ENCODE results near the gene CR2. TPM values are rescaled to one million over a fixed set of nuclear protein-coding genes. Genes with fewer than 3 reads are reported as not detected.
"Not testable (repeated sequence)": the region's sequence is repeated elsewhere in the genome, so short reads cannot be mapped to it uniquely, and the experiment has no call there.

Gene CR2
- total and polyA plus RNA-seq, 4 donors: 0.11 to 0.22 (median 0.20) TPM

DNA sequence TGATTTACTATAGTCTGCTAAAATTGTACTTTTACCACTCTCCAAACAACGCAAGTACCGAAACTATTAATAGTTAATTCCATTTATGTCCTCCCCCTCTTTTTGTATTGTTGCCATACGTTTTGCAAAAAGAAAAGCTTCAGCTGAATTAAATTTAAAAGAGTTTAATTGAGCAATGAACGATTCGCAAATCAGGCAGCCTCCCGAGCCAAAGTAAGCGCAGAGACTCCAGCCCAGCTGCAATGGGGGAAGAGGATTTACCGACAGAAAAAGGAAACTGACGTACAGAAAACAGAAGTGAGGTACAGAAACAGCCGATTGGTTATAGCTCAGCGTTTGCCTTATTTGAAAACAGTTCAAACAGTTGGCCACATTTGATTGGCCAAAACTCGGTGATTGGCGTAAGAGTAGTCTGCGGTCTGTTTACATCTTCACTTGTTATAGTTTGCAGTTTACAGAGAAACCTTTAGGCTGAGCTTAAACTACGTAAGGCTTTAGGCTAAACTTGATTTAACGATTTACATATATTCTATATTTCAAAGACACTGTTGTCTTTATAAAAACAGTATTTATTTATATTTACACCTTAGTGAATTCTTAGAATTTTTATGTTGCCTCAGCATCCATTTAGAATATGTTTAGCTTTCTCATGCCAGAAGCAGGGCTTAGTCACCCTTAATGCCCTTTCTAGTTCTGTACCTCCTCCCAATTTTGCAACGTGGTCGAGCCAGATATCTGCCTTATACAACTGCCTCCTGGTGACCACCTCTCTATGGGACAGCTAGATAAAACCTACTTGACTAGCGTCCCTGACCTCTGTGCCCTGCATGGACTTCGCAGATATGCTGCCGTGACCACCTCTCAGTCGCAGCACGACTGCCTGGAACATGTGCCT, 65.6 kb downstream of the CR2 start:
- no peaks in the 10 kb centered on the region for H3K27me3 ChIP-seq (ENCODE audit: control insufficient read depth, insufficient read depth, low read length)
- H3K27ac ChIP-seq (ENCODE audit: low read depth, low read length): no peak overlapping the region
- WGBS (ENCODE audit: insufficient coverage): 74% methylated on average over 16 of the region's 23 CpGs
- no peak overlapping the region for H3K4me3 ChIP-seq (ENCODE audit: low read depth, low read length)
- peak in 1 of 6 donors; percentile 11 for DNase-seq (ENCODE audit: low read depth in 4 of 6, low spot score in 6 of 6)
- no peaks in the 10 kb centered on the region for H3K36me3 ChIP-seq (ENCODE audit: control insufficient read depth, insufficient read depth, low read length)
- H3K4me1 ChIP-seq (ENCODE audit: control insufficient read depth, insufficient read depth, low read length): no peaks in the 10 kb centered on the region
- H3K9me3 ChIP-seq (ENCODE audit: control insufficient read depth, insufficient read depth, low read length): no peaks in the 10 kb centered on the region

DNA sequence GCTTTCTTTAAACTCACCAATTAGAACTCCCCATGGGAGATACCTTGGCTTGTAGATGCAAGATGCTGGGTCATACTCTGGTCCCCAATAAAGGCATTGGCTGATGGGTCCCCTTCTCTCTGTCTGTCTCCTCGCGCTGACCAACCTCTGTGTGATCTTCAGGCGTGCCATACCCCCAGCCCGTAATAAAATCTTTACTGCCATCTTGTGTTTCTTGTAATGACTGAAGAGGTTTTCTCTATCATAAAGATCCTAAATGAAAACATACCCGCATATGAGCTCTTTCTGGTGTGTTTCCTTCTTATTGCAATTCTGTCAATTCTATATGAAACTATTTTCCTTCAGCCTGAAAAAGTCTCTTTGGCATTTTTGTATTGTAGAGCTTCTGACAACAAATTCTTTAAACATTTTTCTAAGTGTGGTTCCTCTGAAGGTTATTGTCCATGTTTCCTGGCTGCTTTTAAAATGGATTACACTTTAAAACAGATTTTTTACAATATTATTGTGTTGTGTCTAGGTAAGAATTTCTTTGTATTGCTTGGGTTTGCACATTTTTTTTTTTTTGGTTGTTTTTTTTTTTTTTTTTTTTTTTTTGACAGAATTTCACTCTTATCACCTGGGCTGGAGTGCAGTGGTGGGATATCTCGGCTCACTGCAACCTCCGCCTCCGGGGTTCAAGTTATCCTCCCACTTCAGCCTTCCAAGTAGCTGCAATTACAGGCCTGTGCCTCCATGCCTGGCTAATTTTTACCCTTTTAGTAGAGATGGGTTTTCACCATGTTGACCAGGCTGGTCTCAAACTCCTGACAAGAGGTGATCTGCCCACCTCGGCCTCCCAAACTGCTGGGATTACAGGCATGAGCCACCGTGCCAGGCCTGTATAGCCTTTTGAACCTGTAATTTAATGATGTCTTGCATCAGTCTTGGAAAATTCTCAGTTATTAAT, 66.5 kb downstream of the CR2 start:
- not testable (repeated sequence) for H3K27me3 ChIP-seq (ENCODE audit: control insufficient read depth, insufficient read depth, low read length); H3K4me1 ChIP-seq (ENCODE audit: control insufficient read depth, insufficient read depth, low read length); DNase-seq (ENCODE audit: low read depth in 4 of 6, low spot score in 6 of 6); H3K36me3 ChIP-seq (ENCODE audit: control insufficient read depth, insufficient read depth, low read length); H3K4me3 ChIP-seq (ENCODE audit: low read depth, low read length); H3K9me3 ChIP-seq (ENCODE audit: control insufficient read depth, insufficient read depth, low read length); H3K27ac ChIP-seq (ENCODE audit: low read depth, low read length)
- 100% methylated on average over 1 of the region's 10 CpGs for whole genome bisulfite sequencing (ENCODE audit: insufficient coverage)

DNA sequence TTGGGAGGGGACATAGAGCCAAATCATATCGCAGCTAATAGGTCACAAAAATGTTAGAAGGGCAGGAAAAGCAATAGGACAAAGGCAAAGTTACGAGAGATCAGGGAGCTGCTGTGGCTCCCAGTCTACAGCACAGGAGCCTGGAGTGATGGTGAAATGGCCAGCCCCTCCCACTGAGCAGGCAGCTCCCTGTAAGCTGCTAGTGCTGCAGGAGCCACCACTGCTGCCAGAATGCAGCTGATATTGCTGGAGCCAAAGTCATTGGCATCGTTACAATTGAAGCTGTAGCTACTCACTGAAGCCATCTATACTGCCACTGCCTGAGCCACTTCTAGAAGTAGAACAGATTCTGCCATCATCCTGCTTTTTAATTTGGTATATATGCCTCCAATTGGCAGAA, 71.1 kb downstream of the CR2 start:
- not testable (repeated sequence) for DNase-seq (ENCODE audit: low read depth in 4 of 6, low spot score in 6 of 6); H3K36me3 ChIP-seq (ENCODE audit: control insufficient read depth, insufficient read depth, low read length); H3K27ac ChIP-seq (ENCODE audit: low read depth, low read length); H3K9me3 ChIP-seq (ENCODE audit: control insufficient read depth, insufficient read depth, low read length); H3K4me1 ChIP-seq (ENCODE audit: control insufficient read depth, insufficient read depth, low read length); H3K4me3 ChIP-seq (ENCODE audit: low read depth, low read length); H3K27me3 ChIP-seq (ENCODE audit: control insufficient read depth, insufficient read depth, low read length)
- WGBS (ENCODE audit: insufficient coverage): no CpG with 5 or more reads among the region's 3 CpGs

DNA sequence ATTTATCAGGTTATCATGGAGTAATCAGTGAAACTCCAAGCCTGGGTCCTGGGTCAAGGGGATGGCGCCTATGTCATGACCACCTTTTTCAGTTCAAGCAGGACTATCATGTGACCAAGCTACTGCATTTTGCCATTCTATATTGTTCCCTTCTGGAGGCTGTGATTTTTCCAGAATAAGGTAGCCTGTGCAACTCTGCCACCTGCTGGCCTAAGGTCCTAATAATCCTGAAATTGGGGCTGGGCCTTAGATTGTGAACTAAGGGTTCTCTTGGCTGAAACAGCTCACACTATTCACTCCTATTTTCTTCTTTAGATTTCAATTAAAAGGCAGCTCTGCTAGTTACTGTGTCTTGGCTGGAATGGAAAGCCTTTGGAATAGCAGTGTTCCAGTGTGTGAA, 74.3 kb downstream of the CR2 start:
- H3K4me1 ChIP-seq (ENCODE audit: control insufficient read depth, insufficient read depth, low read length); H3K27ac ChIP-seq (ENCODE audit: low read depth, low read length); H3K9me3 ChIP-seq (ENCODE audit: control insufficient read depth, insufficient read depth, low read length); H3K36me3 ChIP-seq (ENCODE audit: control insufficient read depth, insufficient read depth, low read length); DNase-seq (ENCODE audit: low read depth in 4 of 6, low spot score in 6 of 6); H3K4me3 ChIP-seq (ENCODE audit: low read depth, low read length); H3K27me3 ChIP-seq (ENCODE audit: control insufficient read depth, insufficient read depth, low read length): not testable (repeated sequence)
- WGBS (ENCODE audit: insufficient coverage): no CpG with 5 or more reads among the region's 1 CpG

DNA sequence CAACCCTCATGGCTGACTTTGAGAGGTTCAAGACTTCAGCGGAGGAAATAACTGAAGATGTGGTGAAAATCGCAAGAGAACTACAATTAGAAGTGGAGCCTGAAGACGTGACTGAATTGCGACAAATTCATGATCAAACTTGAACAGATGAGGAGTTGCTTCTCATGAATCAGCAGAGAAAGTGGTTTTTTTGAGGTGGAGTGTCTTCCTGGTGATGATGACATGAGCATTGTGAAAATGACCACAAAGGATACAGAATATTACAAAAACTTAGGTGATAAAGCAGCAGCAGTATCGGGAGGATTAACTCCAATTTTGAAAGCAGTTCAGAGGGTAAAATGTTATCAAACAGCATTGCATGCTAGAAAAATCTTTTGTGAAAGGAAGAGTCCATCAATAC, 82.1 kb downstream of the CR2 start:
- WGBS (ENCODE audit: insufficient coverage): no CpG with 5 or more reads among the region's 5 CpGs
- DNase-seq (ENCODE audit: low read depth in 4 of 6, low spot score in 6 of 6): not testable (repeated sequence)

More for the DNA sequence above, 82.1 kb downstream of the CR2 start:
- H3K27me3 ChIP-seq (ENCODE audit: control insufficient read depth, insufficient read depth, low read length); H3K36me3 ChIP-seq (ENCODE audit: control insufficient read depth, insufficient read depth, low read length); H3K27ac ChIP-seq (ENCODE audit: low read depth, low read length); H3K4me3 ChIP-seq (ENCODE audit: low read depth, low read length); H3K9me3 ChIP-seq (ENCODE audit: control insufficient read depth, insufficient read depth, low read length); H3K4me1 ChIP-seq (ENCODE audit: control insufficient read depth, insufficient read depth, low read length): not testable (repeated sequence)

Other genes with a start within 250 kb of the CR2 start
- gene CD55, start 132.7 kb upstream of the CR2 start, total RNA-seq: 10 to 100 TPM; 29.9 to 32.4 TPM
- gene CD55, start 132.7 kb upstream of the CR2 start, polyA plus RNA-seq (ENCODE audit: insufficient read length in 2 of 2): 10 to 100 TPM; 11.3 to 14.3 TPM
- gene CR1, start 41.8 kb downstream of the CR2 start, total RNA-seq: 1 to 10 TPM; 1.2 to 4.0 TPM
- gene CR1, start 41.8 kb downstream of the CR2 start, polyA plus RNA-seq (ENCODE audit: insufficient read length in 2 of 2): under 1 TPM; 0.22 to 0.23 TPM
- gene CR1L, start 190.8 kb downstream of the CR2 start, total RNA-seq: 1 to 10 TPM in 1 of 2 donors, under 1 TPM in 1; 0.50 to 2.0 TPM
- gene CR1L, start 190.8 kb downstream of the CR2 start, polyA plus RNA-seq (ENCODE audit: insufficient read length in 2 of 2): 1 to 10 TPM in 1 of 2 donors, under 1 TPM in 1; 0.95 to 1.7 TPM

All from spinal cord (tissue), 10 donors.